Left ventricle myocardium superior (tissue), 1 donor: Measurements from ENCODE around the gene PCDH9. TPM values are rescaled to one million over a fixed set of nuclear protein-coding genes. Genes with fewer than 3 reads are reported as not detected.
"Not testable (repeated sequence)": the region's sequence is repeated elsewhere in the genome, so short reads cannot be mapped to it uniquely, and the experiment has no call there.

Experiments used
- ATAC-seq: fragments of 200-7000 bp; cut with Tn5 transposase; one replicate; pipeline ENCODE4 v1.9.1; 2020; ENCODE audit warnings: mild to moderate bottlenecking, moderate library complexity
- DNase-seq: peaks from one replicate; pipeline ENCODE4 v3.0.0-alpha.2; 2020
- intact Hi-C: fragments of 100-400 bp; cut with micrococcal nuclease; formaldehyde crosslinking; loops from one replicate; pipeline ENCODE4 v1.11.0; 2022
- total RNA-seq: library from RNA; stranded (reverse); fragmentation: NEBNext Ultra II Directional; extraction: Animal tissue kit (Norgen Biotek cat#: 25700); gene quantifications from one replicate; pipeline ENCODE4 v1.2.1, GENCODE V29; 2021
- donor health status: DM: no; HTN: yes; CAD: no; lungs with severe emphysema.

PCDH9 gene
- total RNA-seq, 1 donor from 2014 or later: 12.9 TPM

GRCh38 chr13:66896933-66897332, 333.2 kb downstream of the PCDH9 start:
- DNase-seq (no peak), ATAC-seq (no peak)
- intact Hi-C loops: no loop called here

GRCh38 chr13:66895780-66896179, 334.4 kb downstream of the PCDH9 start:
- no peak for DNase-seq
- intact Hi-C loops: no loop called here
- ATAC-seq: no peak

- ATAC-seq: no peak
- intact Hi-C loops: no loop called here
These were observed 334.8 kb downstream of the PCDH9 start for GRCh38 chr13:66895320-66895719.

GRCh38 chr13:66888698-66889097, 341.4 kb downstream of the PCDH9 start:
- no peak for ATAC-seq
- intact Hi-C loops: no loop called here
- no peak for DNase-seq

More at GRCh38 chr13:66895320-66895719, 334.8 kb downstream of the PCDH9 start:
- DNase-seq: no peak

GRCh38 chr13:66887088-66887487, 343.0 kb downstream of the PCDH9 start:
- ATAC-seq (peak; percentile 41), DNase-seq (no peak)

GRCh38 chr13:66886264-66886663, 343.9 kb downstream of the PCDH9 start:
- no peak for ATAC-seq

More at GRCh38 chr13:66887088-66887487, 343.0 kb downstream of the PCDH9 start:
- intact Hi-C loops: no loop called here

GRCh38 chr13:66881170-66881569, 349.0 kb downstream of the PCDH9 start:
- intact Hi-C loops, ATAC-seq, DNase-seq: not testable (repeated sequence)

More at GRCh38 chr13:66886264-66886663, 343.9 kb downstream of the PCDH9 start:
- intact Hi-C loops: no loop called here
- no peak for DNase-seq

GRCh38 chr13:66879988-66880387, 350.1 kb downstream of the PCDH9 start:
- ATAC-seq: no peak
- no peak for DNase-seq
- intact Hi-C loops: no loop called here

GRCh38 chr13:66875264-66875663, 354.9 kb downstream of the PCDH9 start:
- ATAC-seq: no peak
- no peak for DNase-seq
- intact Hi-C loops: no loop called here

- intact Hi-C loops: no loop called here
- ATAC-seq: no peak
- no peak for DNase-seq
These were observed 365.5 kb downstream of the PCDH9 start for GRCh38 chr13:66864627-66865026.

GRCh38 chr13:66860878-66861417, 369.2 kb downstream of the PCDH9 start:
- intact Hi-C loops: no loop called here
- DNase-seq: no peak
- peak; percentile 24 for ATAC-seq

- peak; percentile 26 for ATAC-seq
These were observed 369.9 kb downstream of the PCDH9 start for GRCh38 chr13:66859934-66860877.

GRCh38 chr13:66859078-66859477, 371.1 kb downstream of the PCDH9 start:
- intact Hi-C loops: no loop called here
- DNase-seq: no peak
- no peak for ATAC-seq

More at GRCh38 chr13:66859934-66860877, 369.9 kb downstream of the PCDH9 start:
- intact Hi-C loops: no loop called here
- no peak for DNase-seq

GRCh38 chr13:66858163-66858562, 372.0 kb downstream of the PCDH9 start:
- intact Hi-C loops: no loop called here
- no peak for ATAC-seq
- DNase-seq: no peak

GRCh38 chr13:66855131-66855530, 375.0 kb downstream of the PCDH9 start:
- intact Hi-C loops: no loop called here

GRCh38 chr13:66853564-66853963, 376.6 kb downstream of the PCDH9 start:
- intact Hi-C loops: no loop called here
- ATAC-seq (no peak), DNase-seq (no peak)

More at GRCh38 chr13:66855131-66855530, 375.0 kb downstream of the PCDH9 start:
- DNase-seq: no peak
- ATAC-seq: no peak

- intact Hi-C loops: no loop called here
- ATAC-seq (no peak), DNase-seq (no peak)
These were observed 380.4 kb downstream of the PCDH9 start for GRCh38 chr13:66849706-66850105.

GRCh38 chr13:66847541-66847940, 382.6 kb downstream of the PCDH9 start:
- ATAC-seq: no peak
- DNase-seq: no peak
- intact Hi-C loops: no loop called here

GRCh38 chr13:66845393-66845792, 384.7 kb downstream of the PCDH9 start:
- DNase-seq: no peak
- intact Hi-C loops: no loop called here
- ATAC-seq: no peak

- no peak for ATAC-seq
These were observed 385.2 kb downstream of the PCDH9 start for GRCh38 chr13:66844933-66845332.

More at GRCh38 chr13:66844933-66845332, 385.2 kb downstream of the PCDH9 start:
- intact Hi-C loops: no loop called here
- no peak for DNase-seq
